CD4-positive, alpha-beta memory T cell (primary cell): ENCODE results near the gene QSOX1. TPM values are rescaled to one million over a fixed set of nuclear protein-coding genes. Genes with fewer than 3 reads are reported as not detected.

Experiments used
- CTCF ChIA-PET: fragments of 350-600 bp; sonication (Branson Sonifier 250); formaldehyde crosslinking; loops from one replicate; lab custom pipeline; 2021; ENCODE audit warnings: inconsistent platforms; ENCODE audit not compliant: partially characterized antibody; lab: Charles Lee
- POLR2A ChIA-PET: fragments of 350-600 bp; sonication (Branson Sonifier 250); formaldehyde crosslinking; loops from one replicate; lab custom pipeline; 2021; ENCODE audit not compliant: partially characterized antibody; lab: Charles Lee
- DNase-seq, 5 donors: peaks; one replicate each; pipeline versions ENCODE4 v3.0.0 to v3.0.0-alpha.2; 2020 to 2022; ENCODE audit warnings: mixed read lengths in 1 of 5
- H3K27ac ChIP-seq: one replicate; pipeline ENCODE4 v1.7.0; 2013; ENCODE audit warnings: low read depth, low read length
- H3K27me3 ChIP-seq: 2 replicates; pipeline ENCODE4 v1.7.0; 2013; ENCODE audit warnings: mild to moderate bottlenecking, low read length, moderate library complexity; ENCODE audit not compliant: insufficient read depth
- H3K36me3 ChIP-seq: 2 replicates; pipeline ENCODE4 v1.7.0; 2013; ENCODE audit warnings: mild to moderate bottlenecking, low read length, moderate library complexity; ENCODE audit not compliant: insufficient read depth
- H3K4me1 ChIP-seq: 2 replicates; pipeline ENCODE4 v1.7.0; 2013; ENCODE audit warnings: mild to moderate bottlenecking, low read length, moderate library complexity; ENCODE audit not compliant: insufficient read depth
- H3K4me3 ChIP-seq, 2 donors: one replicate each; pipeline ENCODE4 v1.7.0; 2013; ENCODE audit warnings: low read length in 2 of 2, mild to moderate bottlenecking in 1 of 2
- H3K9me3 ChIP-seq, 2 donors: one replicate each; pipeline ENCODE4 v1.7.0; 2013; ENCODE audit warnings: low read length in 2 of 2, control low read depth in 1 of 2; ENCODE audit not compliant: control insufficient read depth in 1 of 2
- H3K27ac Mint-ChIP-seq, 7 donors: one replicate each; pipeline ENCODE4 v1.8.0; 2020 to 2021; ENCODE audit warnings: mixed read lengths in 7 of 7, mild to moderate bottlenecking in 6 of 7, inconsistent platforms in 3 of 7, moderate library complexity in 3 of 7
- H3K27me3 Mint-ChIP-seq, 2 donors: one replicate each; pipeline ENCODE4 v1.8.0; 2020 to 2021; ENCODE audit warnings: mixed read lengths in 2 of 2
- H3K36me3 Mint-ChIP-seq, 2 donors: one replicate each; pipeline ENCODE4 v1.8.0; 2020 to 2021; ENCODE audit warnings: mixed read lengths in 2 of 2, inconsistent platforms in 1 of 2, mild to moderate bottlenecking in 1 of 2
- H3K4me1 Mint-ChIP-seq, 4 donors: one replicate each; pipeline ENCODE4 v1.8.0; 2020 to 2021; ENCODE audit warnings: mixed read lengths in 4 of 4, mild to moderate bottlenecking in 1 of 4
- H3K4me3 Mint-ChIP-seq, 8 donors: one replicate each; pipeline ENCODE4 v1.8.0; 2020 to 2021; ENCODE audit warnings: mixed read lengths in 8 of 8, mild to moderate bottlenecking in 7 of 8, moderate library complexity in 6 of 8, inconsistent platforms in 3 of 8
- H3K9me3 Mint-ChIP-seq, 8 donors: one replicate each; pipeline ENCODE4 v1.8.0; 2020 to 2021; ENCODE audit warnings: mixed read lengths in 8 of 8, mild to moderate bottlenecking in 5 of 8, inconsistent platforms in 3 of 8, moderate library complexity in 1 of 8
- intact Hi-C: fragments of 100-400 bp; cut with micrococcal nuclease; formaldehyde crosslinking; loops from one replicate; pipeline ENCODE4 v1.15.1; 2023
- polyA plus RNA-seq, 2 donors: library from polyadenylated mRNA; unstranded; fragments of 300-500 nt; fragmentation: Illumina TruSeq; gene quantifications; one replicate each; pipeline ENCODE4 v1.2.3, GENCODE V29; 2021
- total RNA-seq, 2 experiments: library from RNA; stranded (reverse); gene quantifications; one replicate each; pipeline ENCODE4 v1.2.3, GENCODE V29; 2021

Gene QSOX1
- total and polyA plus RNA-seq, 4 experiments from 2014 or later = 10.7 to 25.1 (median 17.7) TPM

DNA sequence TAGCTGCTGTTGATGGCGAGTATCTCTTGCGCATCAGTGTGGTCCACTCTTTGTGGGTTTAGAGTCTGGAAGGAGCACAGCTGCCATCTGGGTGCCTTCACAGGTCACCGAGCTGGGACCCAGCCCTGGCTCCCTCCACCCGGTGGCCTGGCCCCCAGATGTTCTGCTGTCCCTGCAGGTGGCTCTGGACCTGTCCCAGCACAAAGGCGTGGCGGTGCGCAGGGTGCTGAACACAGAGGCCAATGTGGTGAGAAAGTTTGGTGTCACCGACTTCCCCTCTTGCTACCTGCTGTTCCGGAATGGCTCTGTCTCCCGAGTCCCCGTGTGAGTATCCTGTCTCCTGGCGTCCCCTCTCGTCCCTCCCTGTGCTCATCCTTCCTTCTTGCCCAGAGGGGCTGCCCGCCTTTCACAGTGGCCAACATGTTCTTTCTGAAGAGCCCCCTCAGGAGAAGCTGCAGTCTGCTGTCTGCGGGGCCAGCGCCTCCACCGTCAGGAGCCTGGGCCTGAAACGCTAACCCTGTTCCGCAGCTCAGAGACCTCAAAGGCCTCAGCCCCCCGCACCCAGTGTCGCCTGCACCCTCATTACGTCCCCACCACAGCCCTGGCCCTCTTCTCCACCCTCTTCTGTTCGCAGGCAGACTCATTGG, 27.4 kb downstream of the QSOX1 start:
- Mint-ChIP-seq H3K9me3 (peaks cover 0 to under 1% (median 0%) of the 10 kb centered on the region in 8 donors), H3K27me3 (no peaks in the 10 kb centered on the region), H3K4me3 (no peak overlapping the region), H3K27ac (no peak overlapping the region), H3K36me3 (peaks cover 36% of the 10 kb centered on the region in 2 donors), H3K4me1 (peaks cover 0 to 4% (median 0%) of the 10 kb centered on the region in 4 donors)
- intact Hi-C loops = no loop called here
- Histone ChIP-seq H3K4me3 (no peak overlapping the region), H3K36me3 (no peaks in the 10 kb centered on the region), H3K9me3 (no peaks in the 10 kb centered on the region), H3K27me3 (no peaks in the 10 kb centered on the region), H3K4me1 (no peaks in the 10 kb centered on the region), H3K27ac (no peak overlapping the region)
- DNase-seq = no peak
- ChIA-PET CTCF (interaction anchor here (1.1 to 7.5 kb wide), 5 partner anchors 13 to 477 kb away, joined by 4 to 98 read pairs (median 54); no protein-coding TSS in a partner anchor), POLR2A (no interaction called here)

GRCh38 chr1:180182643-180183311, 28.1 kb downstream of the QSOX1 start:
- no peak for DNase-seq
- Mint-ChIP-seq H3K36me3 (peaks cover 36 to 42% of the 10 kb centered on the region in 2 donors), H3K4me1 (peaks cover 0 to 4% (median 0%) of the 10 kb centered on the region in 4 donors), H3K9me3 (no peaks in the 10 kb centered on the region), H3K27me3 (no peaks in the 10 kb centered on the region), H3K27ac (no peak overlapping the region), H3K4me3 (no peak overlapping the region)
- Histone ChIP-seq H3K4me1 (no peaks in the 10 kb centered on the region), H3K4me3 (no peak overlapping the region), H3K9me3 (no peaks in the 10 kb centered on the region), H3K27me3 (no peaks in the 10 kb centered on the region), H3K36me3 (no peaks in the 10 kb centered on the region), H3K27ac (no peak overlapping the region)
- ChIA-PET POLR2A (no interaction called here), CTCF (no interaction called here)
- intact Hi-C loops = no loop called here

DNA sequence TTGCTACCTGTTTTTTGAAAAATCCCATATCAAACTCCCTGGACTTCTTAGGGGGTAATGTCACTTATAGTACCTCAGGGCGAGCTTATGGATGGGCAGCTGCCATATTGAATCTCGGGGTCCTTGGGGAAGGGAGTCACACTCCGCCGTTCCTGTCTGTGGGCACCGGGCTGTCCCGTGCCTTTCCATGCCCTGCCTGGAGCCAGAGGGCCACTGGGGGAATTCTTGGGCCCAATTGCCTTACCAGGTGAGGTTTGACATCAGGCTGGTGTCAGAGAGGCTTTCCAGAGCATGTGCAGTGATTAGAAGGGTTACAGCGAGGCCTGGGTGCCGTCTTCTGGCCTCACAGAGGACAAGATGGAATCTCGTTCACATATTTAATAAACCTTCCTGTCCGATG, 28.8 kb downstream of the QSOX1 start:
- Mint-ChIP-seq H3K9me3 (no peaks in the 10 kb centered on the region), H3K27ac (no peak overlapping the region), H3K4me3 (no peak overlapping the region), H3K4me1 (peaks cover 0 to 4% (median 0%) of the 10 kb centered on the region in 4 donors), H3K27me3 (no peaks in the 10 kb centered on the region), H3K36me3 (peaks cover 36 to 44% of the 10 kb centered on the region in 2 donors)
- ChIA-PET CTCF (interaction anchor here (1.3 kb wide), 1 partner anchor 12 kb away, joined by 3 read pairs; no protein-coding TSS in a partner anchor), POLR2A (no interaction called here)
- DNase-seq = no peak
- Histone ChIP-seq H3K27ac (no peak overlapping the region), H3K9me3 (no peaks in the 10 kb centered on the region), H3K36me3 (no peaks in the 10 kb centered on the region), H3K4me1 (no peaks in the 10 kb centered on the region), H3K4me3 (no peak overlapping the region), H3K27me3 (no peaks in the 10 kb centered on the region)
- intact Hi-C loops = no loop called here

GRCh38 chr1:180184041-180184440, 29.4 kb downstream of the QSOX1 start:
- no peak overlapping the region for H3K27ac ChIP-seq
- Mint-ChIP-seq H3K4me1 (peaks cover 0 to under 1% (median 0%) of the 10 kb centered on the region in 4 donors), H3K9me3 (no peaks in the 10 kb centered on the region), H3K36me3 (peaks cover 40 to 47% of the 10 kb centered on the region in 2 donors), H3K27me3 (no peaks in the 10 kb centered on the region), H3K4me3 (no peak overlapping the region), H3K27ac (no peak overlapping the region)
- no peaks in the 10 kb centered on the region for H3K4me1 ChIP-seq
- H3K36me3 ChIP-seq = peaks cover 4% of the 10 kb centered on the region
- no peaks in the 10 kb centered on the region for H3K9me3 ChIP-seq
- intact Hi-C loops = no loop called here
- DNase-seq = no peak
- ChIA-PET CTCF (interaction anchor here (1.3 kb wide), 1 partner anchor 13 kb away, joined by 3 read pairs; no protein-coding TSS in a partner anchor), POLR2A (no interaction called here)
- H3K27me3 ChIP-seq = no peaks in the 10 kb centered on the region
- H3K4me3 ChIP-seq = no peak overlapping the region

DNA sequence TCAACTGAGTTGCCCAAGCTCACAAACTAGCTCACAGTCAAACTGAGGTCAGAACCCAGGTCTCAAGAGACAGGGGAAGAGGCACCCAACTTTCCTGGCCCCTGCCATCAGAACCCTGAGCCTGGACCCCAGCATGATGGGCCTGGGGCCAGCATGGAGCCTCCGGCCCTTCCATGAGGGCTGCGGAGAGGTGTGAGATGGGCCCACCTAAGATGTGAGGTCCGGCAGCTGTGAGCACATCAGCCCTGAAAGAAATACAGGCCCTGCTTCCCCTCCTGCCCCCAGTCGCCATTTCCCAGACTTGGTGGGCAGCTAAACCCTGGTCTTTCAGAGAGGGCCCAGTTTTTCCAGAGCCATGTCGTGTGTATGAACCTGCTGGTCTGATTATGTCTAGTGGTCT, 30.6 kb downstream of the QSOX1 start:
- no peak for DNase-seq
- Mint-ChIP-seq H3K4me3 (no peak overlapping the region), H3K27me3 (no peaks in the 10 kb centered on the region), H3K36me3 (peaks cover 46 to 55% of the 10 kb centered on the region in 2 donors), H3K27ac (no peak overlapping the region), H3K9me3 (no peaks in the 10 kb centered on the region), H3K4me1 (no peaks in the 10 kb centered on the region)
- ChIA-PET POLR2A (no interaction called here), CTCF (no interaction called here)
- intact Hi-C loops = loop anchor here (5.0 kb wide), 1 partner anchor 292 kb away; no protein-coding TSS in a partner anchor
- Histone ChIP-seq H3K4me3 (no peak overlapping the region), H3K27me3 (no peaks in the 10 kb centered on the region), H3K4me1 (no peaks in the 10 kb centered on the region), H3K36me3 (peaks cover 13% of the 10 kb centered on the region), H3K27ac (no peak overlapping the region), H3K9me3 (no peaks in the 10 kb centered on the region)

DNA sequence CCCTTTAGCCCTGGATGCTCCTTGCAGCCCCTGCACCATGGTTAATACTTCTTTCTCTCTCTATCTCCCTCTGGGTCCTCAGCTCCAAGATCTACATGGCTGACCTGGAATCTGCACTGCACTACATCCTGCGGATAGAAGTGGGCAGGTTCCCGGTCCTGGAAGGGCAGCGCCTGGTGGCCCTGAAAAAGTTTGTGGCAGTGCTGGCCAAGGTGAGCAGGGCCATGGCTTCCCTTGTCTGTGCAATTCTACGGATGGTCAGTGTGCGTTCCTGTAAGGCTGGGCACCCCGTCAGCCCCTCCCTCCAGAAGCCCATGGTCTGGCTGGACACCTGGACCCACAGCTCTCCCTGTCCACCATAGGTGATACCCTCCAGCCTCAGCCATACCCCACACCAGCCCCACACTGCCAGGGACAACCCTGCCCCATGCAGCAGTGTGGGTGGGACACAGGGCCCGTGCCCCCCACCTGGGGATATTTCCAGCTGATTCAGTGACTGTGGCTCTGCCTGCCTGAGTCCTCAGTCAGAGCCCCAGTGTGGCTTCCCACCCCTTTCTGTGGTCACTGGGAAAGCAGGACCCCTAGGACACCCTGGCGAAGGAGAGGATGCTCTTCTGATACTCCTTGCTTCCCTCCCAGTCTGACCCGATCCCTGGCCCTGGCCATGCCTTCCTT, 31.4 kb downstream of the QSOX1 start:
- no peak overlapping the region for H3K27ac ChIP-seq
- H3K4me3 Mint-ChIP-seq = no peak overlapping the region
- no peak overlapping the region for H3K4me3 ChIP-seq
- intact Hi-C loops = loop anchor here (5.0 kb wide), 1 partner anchor 291 kb away; no protein-coding TSS in a partner anchor
- ChIA-PET CTCF (interaction anchor here (0.6 to 2.6 kb wide), 2 partner anchors 8 to 49 kb away, joined by 5 to 14 read pairs; no protein-coding TSS in a partner anchor), POLR2A (no interaction called here)
- H3K27ac Mint-ChIP-seq = no peak overlapping the region
- H3K36me3 Mint-ChIP-seq = peaks cover 52 to 62% of the 10 kb centered on the region in 2 donors
- no peaks in the 10 kb centered on the region for H3K27me3 ChIP-seq
- peaks cover 0 to 2% (median 0%) of the 10 kb centered on the region in 4 donors for H3K4me1 Mint-ChIP-seq
- H3K4me1 ChIP-seq = no peaks in the 10 kb centered on the region
- no peaks in the 10 kb centered on the region for H3K9me3 ChIP-seq
- no peaks in the 10 kb centered on the region for H3K27me3 Mint-ChIP-seq
- peaks cover 16% of the 10 kb centered on the region for H3K36me3 ChIP-seq
- H3K9me3 Mint-ChIP-seq = no peaks in the 10 kb centered on the region
- no peak for DNase-seq

DNA sequence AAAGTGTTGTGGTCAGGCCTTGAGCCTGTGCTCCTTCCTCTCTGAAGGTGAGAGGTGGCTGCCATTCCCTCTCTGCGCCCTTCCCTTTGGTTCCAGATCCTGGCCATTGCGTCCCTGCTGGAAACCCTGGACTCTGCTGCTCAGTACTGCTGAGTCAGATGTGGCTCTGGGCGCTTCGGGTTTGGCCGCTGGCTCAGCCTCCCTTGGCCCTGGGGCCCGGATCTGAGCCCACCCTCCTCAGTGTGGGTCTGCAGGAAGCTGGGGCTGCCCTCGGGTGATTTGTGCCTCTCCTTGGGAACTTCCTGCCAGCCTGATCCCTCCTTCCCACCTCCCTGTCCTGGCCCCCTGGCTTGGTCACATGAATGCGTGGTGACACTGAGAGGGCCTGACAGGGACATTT, 32.2 kb downstream of the QSOX1 start:
- Histone ChIP-seq H3K9me3 (no peaks in the 10 kb centered on the region), H3K27ac (no peak overlapping the region), H3K27me3 (no peaks in the 10 kb centered on the region), H3K4me3 (no peak overlapping the region), H3K36me3 (peaks cover 16% of the 10 kb centered on the region), H3K4me1 (no peaks in the 10 kb centered on the region)
- no peak overlapping the region for H3K4me3 Mint-ChIP-seq
- intact Hi-C loops = loop anchor here (5.0 kb wide), 1 partner anchor 290 kb away; no protein-coding TSS in a partner anchor
- ChIA-PET CTCF (interaction anchor here (2.6 kb wide), 1 partner anchor 8 kb away, joined by 14 read pairs; no protein-coding TSS in a partner anchor), POLR2A (no interaction called here)
- no peak overlapping the region for H3K27ac Mint-ChIP-seq
- H3K36me3 Mint-ChIP-seq = peaks cover 59 to 68% of the 10 kb centered on the region in 2 donors
- no peak for DNase-seq
- H3K9me3 Mint-ChIP-seq = no peaks in the 10 kb centered on the region
- peaks cover 0 to 9% (median 1%) of the 10 kb centered on the region in 4 donors for H3K4me1 Mint-ChIP-seq
- no peaks in the 10 kb centered on the region for H3K27me3 Mint-ChIP-seq
